HepG2 (cell line): ENCODE data around the gene SPDYE6.

Experiments used
- EHMT2 ChIP-seq: fragments of 200-600 bp; sonication (generic); IDR thresholded peaks from 2 replicates; pipeline ENCODE4 v1.7.0; 2017; ENCODE audit warnings: antibody characterized with exemption, low read depth, low read length, borderline replicate concordance
- FOXA3 ChIP-seq: IDR thresholded peaks from 2 replicates; pipeline ENCODE4 v1.6.1; 2016; ENCODE audit warnings: missing genetic modification reagents, missing compliant biosample characterization
- TF ChIP-seq, protein P1 (sequence below): sonication (generic); formaldehyde crosslinking; IDR thresholded peaks from 2 replicates; pipeline ENCODE4 v1.4.0; 2020; ENCODE audit warnings: missing genetic modification reagents
- TF ChIP-seq, protein P2 (sequence below): sonication (generic); formaldehyde crosslinking; IDR thresholded peaks from 2 replicates; pipeline ENCODE4 v1.5.0; 2020; ENCODE audit warnings: mild to moderate bottlenecking, missing genetic modification reagents, moderate library complexity
- TF ChIP-seq, protein P3 (sequence below): IDR thresholded peaks from 2 replicates; pipeline ENCODE4 v1.6.1; 2016; ENCODE audit warnings: mild to moderate bottlenecking
- TF ChIP-seq, protein P4 (sequence below), 2 experiments: sonication (generic) in 1 of 2; formaldehyde crosslinking in 1 of 2; IDR thresholded peaks; 2 replicates each; pipeline versions ENCODE4 v1.4.0 to v1.6.1; 2018 to 2020; ENCODE audit warnings: missing genetic modification reagents in 2 of 2, borderline replicate concordance in 1 of 2, low read depth in 1 of 2, mild to moderate bottlenecking in 1 of 2, missing biosample characterization in 1 of 2

DNA sequence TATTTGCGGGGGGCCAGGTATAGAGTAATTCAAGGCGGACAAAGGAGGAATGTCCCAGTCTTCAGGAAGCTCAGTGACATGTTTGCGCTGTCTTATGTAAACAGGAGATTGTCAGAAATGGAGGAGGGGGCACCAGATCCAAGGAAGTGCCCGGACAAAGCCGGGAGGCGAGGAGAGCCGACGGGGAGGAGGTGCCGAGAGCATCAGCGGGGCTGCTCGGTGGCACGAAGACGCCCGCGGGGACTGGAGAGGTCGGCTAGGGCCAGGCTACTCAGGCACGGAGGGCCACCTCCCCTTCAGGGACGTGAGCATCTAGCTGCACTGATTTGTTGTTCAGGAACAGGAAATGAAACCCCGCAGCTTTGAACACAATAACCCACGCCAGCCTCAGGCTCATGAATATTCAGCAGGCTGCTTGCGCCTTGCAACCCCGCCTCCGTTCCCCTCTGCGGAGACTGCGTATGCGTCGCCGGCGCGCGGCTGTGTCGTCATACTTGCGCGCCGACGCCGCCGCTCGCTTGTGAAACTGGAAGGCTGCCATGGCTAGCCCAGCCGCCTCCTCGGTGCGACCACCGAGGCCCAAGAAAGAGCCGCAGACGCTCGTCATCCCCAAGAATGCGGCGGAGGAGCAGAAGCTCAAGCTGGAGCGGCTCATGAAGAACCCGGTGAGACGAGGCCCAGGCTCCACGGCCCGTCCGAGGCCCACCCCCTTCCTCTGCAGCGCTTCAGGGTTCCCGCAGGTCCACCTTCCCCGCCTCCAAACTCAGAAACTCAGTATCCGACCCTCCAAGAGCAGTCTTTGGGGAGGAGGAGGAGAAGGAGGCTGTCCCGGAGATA, 39.8 kb upstream of the SPDYE6 start, which contains the start of gene PRKRIP1:
- TF ChIP-seq, protein P1, sequence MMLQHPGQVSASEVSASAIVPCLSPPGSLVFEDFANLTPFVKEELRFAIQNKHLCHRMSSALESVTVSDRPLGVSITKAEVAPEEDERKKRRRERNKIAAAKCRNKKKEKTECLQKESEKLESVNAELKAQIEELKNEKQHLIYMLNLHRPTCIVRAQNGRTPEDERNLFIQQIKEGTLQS (CRISPR knock-in tag): no peak
- TF ChIP-seq, protein P2, sequence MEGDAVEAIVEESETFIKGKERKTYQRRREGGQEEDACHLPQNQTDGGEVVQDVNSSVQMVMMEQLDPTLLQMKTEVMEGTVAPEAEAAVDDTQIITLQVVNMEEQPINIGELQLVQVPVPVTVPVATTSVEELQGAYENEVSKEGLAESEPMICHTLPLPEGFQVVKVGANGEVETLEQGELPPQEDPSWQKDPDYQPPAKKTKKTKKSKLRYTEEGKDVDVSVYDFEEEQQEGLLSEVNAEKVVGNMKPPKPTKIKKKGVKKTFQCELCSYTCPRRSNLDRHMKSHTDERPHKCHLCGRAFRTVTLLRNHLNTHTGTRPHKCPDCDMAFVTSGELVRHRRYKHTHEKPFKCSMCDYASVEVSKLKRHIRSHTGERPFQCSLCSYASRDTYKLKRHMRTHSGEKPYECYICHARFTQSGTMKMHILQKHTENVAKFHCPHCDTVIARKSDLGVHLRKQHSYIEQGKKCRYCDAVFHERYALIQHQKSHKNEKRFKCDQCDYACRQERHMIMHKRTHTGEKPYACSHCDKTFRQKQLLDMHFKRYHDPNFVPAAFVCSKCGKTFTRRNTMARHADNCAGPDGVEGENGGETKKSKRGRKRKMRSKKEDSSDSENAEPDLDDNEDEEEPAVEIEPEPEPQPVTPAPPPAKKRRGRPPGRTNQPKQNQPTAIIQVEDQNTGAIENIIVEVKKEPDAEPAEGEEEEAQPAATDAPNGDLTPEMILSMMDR (CRISPR knock-in tag): no peak
- 0 out of 2 replicates have a peak, but pooled peaks have one; percentile 18 for TF ChIP-seq FOXA3 (CRISPR knock-in tag)
- TF ChIP-seq, protein P3, sequence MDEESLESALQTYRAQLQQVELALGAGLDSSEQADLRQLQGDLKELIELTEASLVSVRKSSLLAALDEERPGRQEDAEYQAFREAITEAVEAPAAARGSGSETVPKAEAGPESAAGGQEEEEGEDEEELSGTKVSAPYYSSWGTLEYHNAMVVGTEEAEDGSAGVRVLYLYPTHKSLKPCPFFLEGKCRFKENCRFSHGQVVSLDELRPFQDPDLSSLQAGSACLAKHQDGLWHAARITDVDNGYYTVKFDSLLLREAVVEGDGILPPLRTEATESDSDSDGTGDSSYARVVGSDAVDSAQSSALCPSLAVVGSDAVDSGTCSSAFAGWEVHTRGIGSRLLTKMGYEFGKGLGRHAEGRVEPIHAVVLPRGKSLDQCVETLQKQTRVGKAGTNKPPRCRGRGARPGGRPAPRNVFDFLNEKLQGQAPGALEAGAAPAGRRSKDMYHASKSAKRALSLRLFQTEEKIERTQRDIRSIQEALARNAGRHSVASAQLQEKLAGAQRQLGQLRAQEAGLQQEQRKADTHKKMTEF (CRISPR knock-in tag): 0 out of 2 replicates have a peak, but pooled peaks have one; percentile 70
- no peak for TF ChIP-seq EHMT2
- TF ChIP-seq, protein P4, sequence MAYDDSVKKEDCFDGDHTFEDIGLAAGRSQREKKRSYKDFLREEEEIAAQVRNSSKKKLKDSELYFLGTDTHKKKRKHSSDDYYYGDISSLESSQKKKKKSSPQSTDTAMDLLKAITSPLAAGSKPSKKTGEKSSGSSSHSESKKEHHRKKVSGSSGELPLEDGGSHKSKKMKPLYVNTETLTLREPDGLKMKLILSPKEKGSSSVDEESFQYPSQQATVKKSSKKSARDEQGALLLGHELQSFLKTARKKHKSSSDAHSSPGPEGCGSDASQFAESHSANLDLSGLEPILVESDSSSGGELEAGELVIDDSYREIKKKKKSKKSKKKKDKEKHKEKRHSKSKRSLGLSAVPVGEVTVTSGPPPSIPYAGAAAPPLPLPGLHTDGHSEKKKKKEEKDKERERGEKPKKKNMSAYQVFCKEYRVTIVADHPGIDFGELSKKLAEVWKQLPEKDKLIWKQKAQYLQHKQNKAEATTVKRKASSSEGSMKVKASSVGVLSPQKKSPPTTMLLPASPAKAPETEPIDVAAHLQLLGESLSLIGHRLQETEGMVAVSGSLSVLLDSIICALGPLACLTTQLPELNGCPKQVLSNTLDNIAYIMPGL (CRISPR knock-in tag; IDR thresholded peaks at IDR 0.05; ENCODE audit: borderline replicate concordance in 1 of 2, low read depth in 1 of 2): peak; percentile 52 to 64; a peak in 3 of 4 replicates
